RCC 7860 (cell line): ENCODE measurements around the gene CNTNAP2.

Source experiments
- DNase-seq: peaks from one replicate; pipeline ENCODE4 v3.0.0-alpha.2; 2015; ENCODE audit warnings: low spot score
- FAIRE-seq: peaks from 2 replicates; lab custom pipeline; 2012; peaks lifted over from hg19 to GRCh38; lab: Jason Lieb, UNC

The CNTNAP2 gene

GRCh38 chr7:147861058-147861716 lies 1744.6 kb downstream of the CNTNAP2 start:
- no peak for DNase-seq
- no peak for FAIRE-seq

GRCh38 chr7:147861945-147862344 lies 1745.3 kb downstream of the CNTNAP2 start:
- DNase-seq, result no peak
- no peak for FAIRE-seq

GRCh38 chr7:147869456-147869855 lies 1752.9 kb downstream of the CNTNAP2 start:
- FAIRE-seq (no peak), DNase-seq (no peak)

GRCh38 chr7:147878912-147879661 lies 1762.5 kb downstream of the CNTNAP2 start:
- no peak for FAIRE-seq
- DNase-seq, result no peak

- FAIRE-seq (no peak), DNase-seq (no peak)
Measured at GRCh38 chr7:147885869-147886268, 1769.3 kb downstream of the CNTNAP2 start.

GRCh38 chr7:147894271-147894670 lies 1777.7 kb downstream of the CNTNAP2 start:
- FAIRE-seq (no peak), DNase-seq (no peak)

- no peak for FAIRE-seq
- no peak for DNase-seq
Measured at GRCh38 chr7:147896121-147896520, 1779.5 kb downstream of the CNTNAP2 start.

GRCh38 chr7:147903536-147904218 lies 1787.1 kb downstream of the CNTNAP2 start:
- FAIRE-seq (no peak), DNase-seq (no peak)

GRCh38 chr7:147904219-147904576 lies 1787.6 kb downstream of the CNTNAP2 start:
- FAIRE-seq (no peak), DNase-seq (no peak)

- DNase-seq, result no peak
- no peak for FAIRE-seq
Measured at GRCh38 chr7:147909431-147910148, 1793.0 kb downstream of the CNTNAP2 start.

- FAIRE-seq, result no peak
- no peak for DNase-seq
Measured at GRCh38 chr7:147911201-147911601, 1794.6 kb downstream of the CNTNAP2 start.

GRCh38 chr7:147912291-147912690 lies 1795.7 kb downstream of the CNTNAP2 start:
- DNase-seq (no peak), FAIRE-seq (no peak)

- no peak for DNase-seq
- no peak for FAIRE-seq
Measured at GRCh38 chr7:147912946-147913638, 1796.5 kb downstream of the CNTNAP2 start.

GRCh38 chr7:147915781-147916180 lies 1799.2 kb downstream of the CNTNAP2 start:
- DNase-seq, result no peak
- no peak for FAIRE-seq

GRCh38 chr7:147916573-147916972 lies 1800.0 kb downstream of the CNTNAP2 start:
- DNase-seq, result no peak
- no peak for FAIRE-seq

- DNase-seq (no peak), FAIRE-seq (no peak)
Measured at GRCh38 chr7:147923841-147924240, 1807.2 kb downstream of the CNTNAP2 start.

- DNase-seq (no peak), FAIRE-seq (no peak)
Measured at GRCh38 chr7:147937428-147937827, 1820.8 kb downstream of the CNTNAP2 start.

- no peak for FAIRE-seq
- no peak for DNase-seq
Measured at GRCh38 chr7:147941381-147941780, 1824.8 kb downstream of the CNTNAP2 start.

- no peak for FAIRE-seq
- no peak for DNase-seq
Measured at GRCh38 chr7:147944321-147944720, 1827.7 kb downstream of the CNTNAP2 start.

- DNase-seq (no peak), FAIRE-seq (no peak)
Measured at GRCh38 chr7:147952918-147953317, 1836.3 kb downstream of the CNTNAP2 start.
